Suprapubic skin (tissue), 3 donors: ENCODE measurements around the gene BLVRB.

Experiments used
- CTCF ChIP-seq, 2 donors: fragments of 200-600 bp in 1 of 2; fragments of 450-650 bp in 1 of 2; sonication (generic) in 1 of 2; IDR thresholded peaks; one replicate each; pipeline ENCODE4 v1.5.1; 2016 to 2019; ENCODE audit warnings: antibody characterized with exemption in 2 of 2, mild to moderate bottlenecking in 1 of 2, moderate library complexity in 1 of 2
- EP300 ChIP-seq: sonication (generic); formaldehyde crosslinking; IDR thresholded peaks from one replicate; pipeline ENCODE4 v1.6.1; 2017; ENCODE audit warnings: antibody characterized with exemption
- POLR2A ChIP-seq, 2 donors: fragments of 450-650 bp; IDR thresholded peaks; one replicate each; pipeline ENCODE4 v1.6.1; 2017; ENCODE audit warnings: antibody characterized with exemption in 2 of 2, mild to moderate bottlenecking in 2 of 2, moderate library complexity in 2 of 2

DNA sequence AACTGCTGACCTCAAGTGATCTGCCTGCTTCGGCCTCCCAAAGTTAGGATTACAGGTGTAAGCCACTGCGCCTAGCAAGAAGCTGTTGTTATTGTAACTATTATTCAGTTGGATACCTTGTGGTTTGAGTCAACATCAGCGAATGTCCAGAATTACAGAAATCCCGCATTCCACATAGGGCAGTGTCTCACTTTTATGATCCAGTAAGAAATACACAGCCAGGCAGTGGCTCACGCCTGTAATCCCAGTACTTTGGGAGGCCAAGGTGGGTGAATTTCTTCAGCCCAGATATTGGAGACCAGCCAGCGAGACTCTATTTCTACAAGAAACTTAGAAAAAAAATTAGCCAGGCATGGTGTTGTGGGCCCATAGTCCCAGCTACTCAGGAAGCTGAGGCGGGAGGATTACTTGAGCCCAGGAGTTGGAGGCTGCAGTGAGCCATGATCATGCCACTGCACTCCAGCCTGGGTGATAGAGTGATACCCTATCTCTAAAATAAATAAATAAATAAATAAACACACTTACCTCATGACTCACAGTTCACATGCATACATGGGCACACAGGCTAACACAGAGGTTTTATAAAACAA is 45.1 kb upstream of the BLVRB start:
- TF ChIP-seq POLR2A (IDR thresholded peaks at IDR 0.05) = no peak
- TF ChIP-seq CTCF (IDR thresholded peaks at IDR 0.05) = no peak
- no peak for TF ChIP-seq EP300
